ENCODE results near the gene CYFIP1.
"Not testable (repeated sequence)": the region's sequence is repeated elsewhere in the genome, so short reads cannot be mapped to it uniquely, and the experiment has no call there.

CYFIP1 gene
- total RNA-seq = 22.8 to 38.1 reads per million in 2 experiments

GRCh38 chr15:22980189-22981050, at the start of gene CYFIP1:
Gene CYFIP1, minus strand, starts transcription at chr15:22980368. Its CDS starts 33,083 bp downstream, at chr15:22947285.
- DNase-seq (ENCODE audit: low read depth) = no peak

GRCh38 chr15:23026218-23026617, 46.0 kb upstream of the CYFIP1 start:
- DNase-seq (ENCODE audit: low read depth) = no peak

DNA sequence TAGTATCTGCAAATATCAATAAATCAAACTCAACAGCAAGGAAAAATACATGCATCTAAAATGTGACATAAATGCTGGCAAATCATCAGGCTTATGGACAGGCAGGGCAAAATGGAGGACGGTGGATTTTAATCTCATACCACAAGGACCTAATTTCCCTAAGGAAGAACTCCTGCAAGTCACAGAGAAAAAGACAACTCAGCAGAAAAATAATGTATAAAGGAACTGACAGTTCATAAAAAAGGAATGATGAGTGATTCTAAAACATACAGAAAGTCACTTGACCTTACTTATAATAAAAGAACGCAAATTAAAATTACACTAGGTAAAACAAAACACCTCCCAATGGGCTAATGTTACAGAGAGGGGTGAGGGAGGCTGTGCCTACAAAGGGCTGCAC, 42.0 kb upstream of the CYFIP1 start:
- no peak for DNase-seq (ENCODE audit: low read depth)

DNA sequence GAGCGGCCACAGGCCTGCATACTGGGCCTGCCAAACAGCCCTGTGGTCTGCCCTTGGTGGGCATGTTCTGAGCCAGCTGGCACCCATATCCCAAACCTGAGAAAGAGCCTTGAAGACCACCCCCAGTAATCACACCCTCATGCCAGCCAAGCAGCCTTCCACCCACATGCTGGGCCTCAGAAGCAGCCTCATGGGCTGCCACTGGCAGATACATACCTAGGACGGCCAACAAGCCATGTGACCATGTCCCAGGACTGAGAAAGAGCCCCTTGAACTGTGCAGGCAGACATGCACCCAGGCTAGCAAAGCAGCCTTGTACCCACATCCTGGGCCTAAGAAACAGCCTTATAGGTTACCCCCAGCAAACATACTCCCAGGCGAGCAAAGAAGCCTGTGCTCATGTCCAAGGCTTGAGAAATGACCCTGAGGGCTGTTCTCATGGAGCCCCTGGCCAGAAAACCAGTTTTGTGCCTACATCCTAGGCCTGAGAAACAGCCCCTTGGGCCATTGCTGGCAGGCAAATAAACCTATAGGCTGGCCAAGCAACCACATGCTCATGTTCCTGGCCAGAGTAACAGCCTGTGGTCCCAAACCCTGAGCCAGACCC, 34.3 kb upstream of the CYFIP1 start:
- DNase-seq (ENCODE audit: low read depth) = no peak

GRCh38 chr15:23013681-23014080, 33.5 kb upstream of the CYFIP1 start:
- no peak for DNase-seq (ENCODE audit: low read depth)

GRCh38 chr15:23012616-23013015, 32.4 kb upstream of the CYFIP1 start:
- DNase-seq (ENCODE audit: low read depth) = not testable (repeated sequence)

DNA sequence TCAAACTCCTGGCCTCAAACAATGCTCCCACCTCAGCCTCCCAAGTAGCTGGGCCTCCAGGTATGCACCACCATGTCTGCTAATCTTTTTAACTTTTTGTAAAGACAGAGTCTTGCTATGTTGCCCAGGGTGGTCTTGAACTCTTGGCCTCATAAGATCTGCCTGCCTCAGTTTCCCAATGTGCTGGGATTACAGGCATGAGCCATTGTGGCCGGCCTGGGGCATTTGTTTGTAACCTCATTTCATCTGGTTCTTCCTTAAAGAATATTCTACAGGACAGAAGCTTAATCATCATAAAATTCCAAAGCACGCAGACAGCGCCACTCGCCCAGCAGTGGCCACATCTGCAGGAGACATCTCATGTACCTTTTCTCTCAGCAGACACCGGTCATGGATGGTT, 23.6 kb upstream of the CYFIP1 start:
- no peak for DNase-seq (ENCODE audit: low read depth)

DNA sequence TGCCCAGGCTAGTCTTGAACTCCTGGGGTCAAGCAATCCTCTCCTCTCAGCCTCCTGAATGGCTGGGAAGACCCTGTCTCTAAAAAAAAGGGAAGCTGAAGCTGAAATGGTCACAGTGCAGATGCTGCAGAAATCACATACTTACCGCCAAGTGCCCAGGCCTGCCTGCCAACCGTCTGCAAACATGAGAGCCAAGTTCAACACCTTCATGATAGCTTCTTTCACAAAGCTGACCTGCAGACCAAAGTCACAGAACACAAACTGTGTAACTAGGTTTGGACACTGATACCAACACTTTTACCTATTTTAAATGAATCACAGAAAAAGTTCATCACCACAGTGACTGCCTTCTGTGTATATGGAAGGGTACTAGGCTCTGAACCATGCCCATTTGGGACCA, 22.8 kb upstream of the CYFIP1 start:
- no peak for DNase-seq (ENCODE audit: low read depth)

DNA sequence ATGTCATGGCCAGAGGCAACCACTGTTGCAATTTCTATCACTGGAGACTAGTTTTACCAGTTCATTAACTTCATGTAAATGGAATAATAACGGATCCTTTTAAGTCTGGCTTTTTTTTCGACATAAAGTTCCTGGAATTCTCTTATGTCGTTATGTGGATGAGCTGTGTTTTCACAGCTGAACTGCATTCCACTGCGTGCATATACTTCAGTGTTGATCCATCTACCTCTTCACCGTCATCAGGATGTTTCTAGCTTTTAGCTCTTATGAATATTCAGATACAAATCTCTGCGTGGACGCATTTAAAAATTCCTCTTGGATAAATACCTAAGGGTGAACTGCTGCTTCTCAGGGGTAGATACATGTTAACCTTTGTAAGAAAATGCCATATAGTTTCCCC, 15.6 kb upstream of the CYFIP1 start:
- DNase-seq (ENCODE audit: low read depth) = no peak

DNA sequence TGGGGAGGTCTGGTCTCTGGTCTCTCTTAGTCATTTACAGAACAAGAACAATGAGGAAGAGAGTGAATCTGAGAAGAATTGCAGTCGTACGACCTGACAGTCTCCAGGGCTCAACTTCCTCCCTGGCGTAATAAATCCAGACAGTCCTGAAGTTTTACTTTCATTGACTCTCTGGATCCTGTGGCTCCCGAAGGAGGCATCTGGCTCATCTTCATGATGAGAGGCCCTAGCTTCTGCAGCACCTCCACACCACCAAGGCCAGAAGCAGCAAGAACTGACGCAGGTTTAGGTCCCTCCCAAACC, 11.8 kb upstream of the CYFIP1 start:
- no peak for DNase-seq (ENCODE audit: low read depth)

GRCh38 chr15:22989576-22990477, 9.7 kb upstream of the CYFIP1 start:
- DNase-seq (ENCODE audit: low read depth) = no peak

DNA sequence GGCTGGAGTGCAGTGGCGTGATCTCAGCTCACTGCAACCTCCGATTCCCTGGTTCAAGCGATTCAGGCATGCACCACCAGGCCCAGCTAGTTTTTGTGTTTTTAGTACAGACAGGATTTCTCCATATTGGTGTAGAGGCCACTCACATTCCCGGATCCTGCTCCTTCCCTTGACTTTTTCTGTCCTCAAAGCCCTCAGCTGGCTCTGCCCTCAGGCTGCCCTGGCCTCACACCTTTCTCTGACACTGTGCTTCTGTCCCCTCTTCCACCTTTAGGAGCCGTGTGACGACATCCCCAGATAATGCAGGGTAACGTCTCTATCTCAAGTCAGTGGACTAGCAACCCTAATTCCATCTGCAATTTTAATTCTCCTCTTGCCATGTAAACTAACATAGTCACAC, 8.6 kb upstream of the CYFIP1 start:
- no peak for DNase-seq (ENCODE audit: low read depth)

GRCh38 chr15:22981931-22982330, 1.8 kb upstream of the CYFIP1 start:
- DNase-seq (ENCODE audit: low read depth) = not testable (repeated sequence)

- no peak for DNase-seq (ENCODE audit: low read depth)
These were observed 1.1 kb upstream of the CYFIP1 start for GRCh38 chr15:22981051-22981840.

DNA sequence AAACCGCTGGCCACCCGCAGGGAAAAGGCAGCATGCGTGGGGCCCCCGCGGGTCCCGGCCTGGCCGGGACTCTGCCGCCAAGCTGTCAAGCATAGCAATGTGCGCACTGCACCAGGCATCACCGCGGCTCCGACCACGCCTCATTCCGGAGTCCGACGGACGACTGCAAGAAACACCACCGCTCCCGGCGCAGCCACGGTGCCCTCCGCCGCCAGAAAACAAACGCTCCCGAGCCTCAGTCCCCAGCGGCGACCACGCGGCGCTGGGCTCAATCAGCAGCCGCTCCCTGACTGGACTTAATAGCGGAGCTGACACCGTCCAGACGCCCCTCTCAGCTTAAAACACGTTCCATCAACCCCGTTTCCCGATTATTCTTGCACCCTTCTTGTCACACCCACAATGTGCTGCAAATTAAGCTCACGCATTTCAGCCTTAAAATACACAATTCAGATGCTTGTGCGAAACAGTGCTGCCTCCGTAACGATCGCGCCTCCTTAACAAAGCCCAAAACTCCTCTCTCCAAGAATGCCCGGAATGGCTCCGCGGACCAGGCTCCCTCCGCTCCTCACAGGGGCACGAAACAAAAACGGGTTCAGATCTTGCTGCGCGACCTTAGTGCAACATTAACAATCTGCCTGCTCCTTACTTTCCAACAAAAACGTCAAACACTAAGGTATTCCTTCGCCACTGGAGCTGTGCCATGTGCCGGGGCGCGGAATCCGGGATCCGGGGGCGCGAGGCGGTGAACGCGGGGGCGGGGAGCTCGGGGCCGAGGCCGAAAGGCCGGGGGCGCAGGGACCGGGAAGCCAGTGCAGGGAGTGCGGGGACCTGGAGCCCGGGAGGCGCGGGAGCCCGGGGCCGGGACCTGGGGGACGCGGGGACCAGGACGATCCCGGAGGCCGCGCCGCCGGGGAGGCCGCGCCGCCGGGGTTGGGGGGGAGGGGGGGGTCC, 655 bp downstream of the CYFIP1 start:
- no peak for DNase-seq (ENCODE audit: low read depth)

GRCh38 chr15:22978691-22979237, 1.4 kb downstream of the CYFIP1 start:
- DNase-seq (ENCODE audit: low read depth) = no peak

DNA sequence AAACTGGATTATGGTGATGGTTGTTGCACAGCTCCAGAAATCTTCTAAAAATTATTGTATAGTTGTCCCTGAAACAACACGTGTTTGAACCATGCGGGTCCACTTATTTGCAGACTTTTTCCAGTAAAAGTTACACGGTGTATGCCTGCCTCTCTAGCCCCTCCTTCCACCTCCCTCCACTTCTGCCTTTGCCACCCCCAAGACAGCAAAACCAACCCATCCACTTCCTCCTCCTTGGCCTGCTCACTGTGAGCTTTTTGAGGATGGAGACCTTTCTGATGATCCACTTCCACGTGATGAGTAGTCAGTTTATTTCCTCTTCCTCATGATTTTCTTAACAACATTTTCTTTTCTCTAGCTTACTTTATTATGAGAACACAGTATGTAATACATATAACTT, 5.4 kb downstream of the CYFIP1 start:
- no peak for DNase-seq (ENCODE audit: low read depth)

DNA sequence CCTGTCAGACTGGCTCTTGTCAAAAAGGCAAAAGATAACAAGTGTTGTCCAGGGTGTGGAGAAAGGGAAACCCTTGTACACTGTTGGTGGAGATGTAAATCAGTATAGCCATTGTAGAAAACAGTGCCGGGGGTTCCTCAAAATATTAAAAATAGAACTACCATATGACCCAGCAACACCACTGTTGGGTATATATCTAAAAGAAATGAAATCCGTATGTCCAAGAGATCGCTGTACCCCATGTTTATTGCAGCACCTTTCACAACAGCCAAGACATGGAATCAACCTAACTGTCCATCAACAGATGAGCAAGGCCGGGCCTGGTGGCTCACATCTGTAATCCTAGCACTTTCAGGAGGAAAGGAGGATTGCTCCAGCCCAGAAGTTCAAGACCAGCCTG, 6.2 kb downstream of the CYFIP1 start:
- no peak for DNase-seq (ENCODE audit: low read depth)

GRCh38 chr15:22973286-22973685, 6.9 kb downstream of the CYFIP1 start:
- no peak for DNase-seq (ENCODE audit: low read depth)

DNA sequence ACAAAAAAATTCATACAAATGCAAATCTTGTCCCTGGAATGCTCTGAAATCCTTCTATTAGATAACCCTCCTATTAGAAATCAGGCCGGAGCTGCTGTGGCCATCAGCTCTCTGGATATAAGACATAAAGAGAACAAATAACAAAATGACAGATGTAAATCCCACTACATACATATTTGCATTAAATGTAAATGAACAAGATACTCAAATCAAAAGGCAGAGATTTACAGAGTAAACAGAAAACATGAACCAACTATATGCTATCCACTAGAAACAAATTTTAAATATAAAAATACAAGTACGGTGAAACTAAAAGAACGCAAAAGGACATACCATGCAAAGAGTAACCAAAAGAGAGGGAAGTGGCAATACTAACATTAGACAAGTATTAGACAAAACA, 10.7 kb downstream of the CYFIP1 start:
- no peak for DNase-seq (ENCODE audit: low read depth)
